GM18526 (cell line): Measurements from ENCODE around the gene GRIK2.

ENCODE experiments used
- POLR2A ChIP-seq: IDR thresholded peaks from 3 replicates; pipeline ENCODE4 v1.6.1; 2011; ENCODE audit not compliant: insufficient read length; ENCODE audit errors: extremely low read depth

GRIK2 gene

GRCh38 chr6:101537753-101538316 lies 144.3 kb downstream of the GRIK2 start:
- TF ChIP-seq POLR2A = no peak

DNA sequence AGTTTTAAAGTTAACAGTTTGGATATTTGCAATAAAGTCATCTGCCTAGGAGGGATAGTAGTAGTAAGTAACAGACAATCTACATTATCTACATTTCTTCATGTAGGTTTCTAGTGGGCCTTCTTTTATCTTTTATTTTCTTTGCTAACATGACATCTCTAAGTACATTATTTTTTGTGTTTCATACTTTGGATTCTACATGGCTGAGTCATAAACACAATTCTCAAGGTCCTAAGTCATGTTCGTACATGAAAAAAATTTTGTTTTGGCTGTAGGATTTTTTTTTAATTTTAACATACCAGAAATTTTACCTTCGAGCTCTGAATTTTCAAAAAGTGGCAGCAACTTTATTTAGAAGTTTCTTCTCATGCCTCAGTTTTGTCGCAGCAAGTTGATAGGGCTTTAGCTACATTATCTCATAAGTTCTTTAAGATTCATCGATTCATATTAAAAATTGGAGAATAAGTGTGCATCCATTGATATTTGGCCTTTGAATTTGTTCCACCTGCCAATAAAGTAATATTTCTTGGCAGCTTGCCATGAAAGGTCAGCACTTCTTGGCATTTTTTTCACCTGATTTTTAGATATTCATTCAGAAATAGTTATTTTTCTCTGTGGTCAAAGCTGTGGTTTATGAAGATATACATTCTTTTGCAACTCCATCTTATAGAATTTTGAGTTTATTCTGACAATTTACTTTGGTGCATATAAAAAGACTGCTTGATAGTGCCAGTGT lies 146.2 kb downstream of the GRIK2 start:
- no peak for TF ChIP-seq POLR2A

DNA sequence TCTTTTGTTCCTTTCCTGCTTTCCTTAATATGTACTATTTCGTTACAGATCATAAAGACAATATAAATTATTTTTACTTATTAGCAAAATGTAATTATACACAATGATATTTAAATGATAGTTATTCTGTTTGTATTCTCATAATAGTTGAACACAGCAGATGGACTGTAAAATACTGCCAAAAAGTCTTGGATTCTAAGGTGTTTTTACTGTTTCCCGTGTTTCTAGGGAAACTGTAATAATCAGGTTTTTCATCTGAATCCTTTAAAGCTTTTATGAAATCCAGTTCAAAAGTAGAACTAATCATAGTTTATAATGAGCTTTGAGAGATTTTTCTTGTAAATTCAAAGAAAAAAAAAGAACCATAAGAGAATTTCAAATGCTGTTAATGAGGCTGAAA lies 148.4 kb downstream of the GRIK2 start:
- no peak for TF ChIP-seq POLR2A

- no peak for TF ChIP-seq POLR2A
Observed at GRCh38 chr6:101543796-101544195, 150.3 kb downstream of the GRIK2 start.

DNA sequence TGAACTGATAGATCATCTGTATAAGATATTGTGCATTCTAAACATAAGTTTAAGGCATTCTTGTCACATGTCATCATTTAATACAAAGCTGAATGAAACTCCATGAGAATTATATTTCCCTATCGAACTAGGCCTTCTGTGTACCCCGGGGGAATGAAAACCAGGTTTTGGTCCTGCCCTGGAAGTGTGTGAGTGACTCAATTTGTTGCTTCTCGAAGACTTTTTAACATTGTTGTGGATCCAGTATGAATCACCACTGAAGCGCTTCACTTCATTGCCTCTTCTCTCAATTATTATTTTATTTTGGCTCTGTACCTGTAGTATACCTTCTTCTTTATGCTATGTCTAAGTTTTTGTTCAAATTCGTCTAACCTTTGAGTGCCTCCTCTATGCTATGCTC lies 150.8 kb downstream of the GRIK2 start:
- no peak for TF ChIP-seq POLR2A

DNA sequence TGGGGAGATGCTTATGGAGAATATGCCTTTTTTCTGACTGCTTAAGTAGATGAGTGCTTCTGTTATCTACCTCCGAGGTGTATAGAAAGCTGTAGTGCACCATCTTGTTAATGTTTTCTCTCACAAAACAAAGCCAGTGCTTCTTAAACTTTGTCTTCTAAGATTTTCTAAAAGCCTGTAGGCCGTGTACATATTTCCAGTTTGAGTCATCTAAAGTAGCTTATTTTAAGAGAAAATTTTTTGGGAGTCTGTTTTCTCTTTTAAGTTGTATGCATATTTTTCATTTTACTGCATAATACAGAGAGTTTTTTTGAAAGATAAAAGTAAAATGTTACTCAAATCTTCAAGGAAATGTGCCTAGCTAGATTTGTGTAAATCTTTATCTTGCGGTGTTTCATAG lies 151.7 kb downstream of the GRIK2 start:
- no peak for TF ChIP-seq POLR2A

- no peak for TF ChIP-seq POLR2A
Observed at GRCh38 chr6:101550451-101550850, 156.9 kb downstream of the GRIK2 start.

- no peak for TF ChIP-seq POLR2A
Observed at GRCh38 chr6:101554231-101554630, 160.7 kb downstream of the GRIK2 start.

- no peak for TF ChIP-seq POLR2A
Observed at GRCh38 chr6:101558712-101559111, 165.2 kb downstream of the GRIK2 start.

DNA sequence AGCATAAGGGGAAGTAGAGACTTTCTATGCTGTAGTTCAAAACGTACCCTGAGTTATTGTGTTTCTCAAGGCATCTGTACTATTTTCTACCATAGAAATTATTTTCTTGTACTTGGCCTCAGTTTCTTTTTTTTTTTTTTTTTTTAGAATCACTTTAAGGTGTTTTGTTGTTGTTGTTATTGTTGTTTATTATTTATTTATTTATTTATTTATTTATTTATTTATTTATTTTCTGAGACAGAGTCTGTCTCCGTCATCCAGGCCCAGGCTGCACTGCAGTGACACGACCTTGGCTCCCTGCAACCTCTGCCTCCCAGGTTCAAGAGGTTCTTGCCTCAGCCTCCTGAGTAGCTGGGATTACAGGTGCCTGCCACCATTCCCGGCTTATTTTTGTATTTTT lies 179.1 kb downstream of the GRIK2 start:
- no peak for TF ChIP-seq POLR2A

DNA sequence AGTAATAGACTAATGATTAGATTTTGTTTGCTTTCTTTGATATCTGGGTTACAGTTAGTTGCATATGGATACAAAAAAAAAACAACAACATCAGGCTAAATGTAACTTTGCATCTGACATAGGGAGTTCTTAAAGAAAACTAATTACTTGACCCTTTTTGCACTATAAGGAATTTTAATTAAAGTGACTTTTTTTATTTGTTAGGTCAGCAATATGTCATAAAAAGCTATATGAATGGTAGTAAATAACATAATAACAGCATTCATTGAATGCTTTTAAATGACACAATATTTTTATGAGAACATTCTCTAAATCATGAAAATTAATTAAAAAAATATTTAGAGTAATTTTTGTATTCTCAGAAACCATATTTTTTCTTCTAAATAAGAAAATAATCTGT lies 183.6 kb downstream of the GRIK2 start:
- TF ChIP-seq POLR2A = no peak

DNA sequence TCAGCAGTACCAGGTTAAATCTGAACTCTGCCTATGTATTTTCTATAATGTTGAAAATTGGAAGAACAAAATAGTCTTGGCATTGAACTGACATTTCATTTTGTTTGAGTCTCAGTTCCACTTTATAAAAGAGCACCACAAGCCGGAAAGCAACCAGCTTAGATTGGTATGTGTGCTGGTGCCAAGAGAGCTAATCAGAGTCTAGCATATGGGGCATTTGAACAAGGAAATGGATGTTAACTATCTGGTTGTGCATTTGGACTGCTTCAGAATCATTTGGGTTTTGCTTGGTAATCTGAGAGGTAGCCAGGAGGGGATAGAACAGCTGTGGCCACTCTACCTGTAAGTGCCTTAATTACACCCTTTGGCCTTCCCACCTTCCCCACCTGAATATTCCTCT lies 184.8 kb downstream of the GRIK2 start:
- no peak for TF ChIP-seq POLR2A

GRCh38 chr6:101582792-101583191 lies 189.3 kb downstream of the GRIK2 start:
- TF ChIP-seq POLR2A = no peak

GRCh38 chr6:101585501-101585900 lies 192.0 kb downstream of the GRIK2 start:
- TF ChIP-seq POLR2A = no peak

DNA sequence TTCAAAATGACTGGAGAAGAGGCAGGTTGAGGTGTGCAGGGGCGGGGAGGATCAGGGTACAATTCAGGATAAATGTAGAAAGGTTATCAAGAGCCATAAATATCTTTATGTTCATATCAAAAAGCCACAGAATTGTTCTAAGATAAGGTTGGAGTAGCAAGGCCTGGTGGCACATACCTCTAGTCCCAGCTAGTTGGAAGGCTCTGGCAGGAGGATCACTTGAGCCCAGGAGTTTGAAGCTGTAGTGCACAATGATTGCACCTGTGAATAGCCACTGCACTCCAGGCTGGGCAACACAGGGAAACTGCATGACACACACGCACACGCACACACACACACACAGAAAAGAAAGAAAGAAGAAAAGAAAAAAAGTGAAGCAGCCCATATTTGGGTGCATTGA lies 194.8 kb downstream of the GRIK2 start:
- TF ChIP-seq POLR2A = no peak

- TF ChIP-seq POLR2A = no peak
Observed at GRCh38 chr6:101595276-101595675, 201.8 kb downstream of the GRIK2 start.

- no peak for TF ChIP-seq POLR2A
Observed at GRCh38 chr6:101597693-101598092, 204.2 kb downstream of the GRIK2 start.
